Measurements from ENCODE around the gene JAK3. TPM values are rescaled to one million over a fixed set of nuclear protein-coding genes. Genes with fewer than 3 reads are reported as not detected.

JAK3 gene
- total RNA-seq, 4 donors from 2014 or later, result 1.0 to 4.0 (median 1.7) TPM

- H3K27ac ChIP-seq, result no peak overlapping the region
- TF ChIP-seq POLR2A (IDR thresholded peaks at IDR 0.05) (no peak), CTCF (IDR thresholded peaks at IDR 0.05) (no peak), POLR2AphosphoS5 (IDR thresholded peaks at IDR 0.05) (no peak), EP300 (IDR thresholded peaks at IDR 0.05) (no peak)
- H3K27me3 ChIP-seq, result peaks cover 69% of the 10 kb centered on the region
- no peak for DNase-seq (ENCODE audit: low spot score in 2 of 2)
- peak overlapping the region; percentile 36 for H3K4me3 ChIP-seq
- WGBS, result 15% methylated on average over 35 of the region's 63 CpGs
- peaks cover 26% of the 10 kb centered on the region for H3K4me1 ChIP-seq
- no peaks in the 10 kb centered on the region for H3K36me3 ChIP-seq
- H3K9me3 ChIP-seq, result no peaks in the 10 kb centered on the region
Measured at GRCh38 chr19:17873786-17874757, 26.3 kb upstream of the JAK3 start.

- Histone ChIP-seq H3K4me1 (peaks cover 26% of the 10 kb centered on the region), H3K9me3 (no peaks in the 10 kb centered on the region), H3K4me3 (peak overlapping the region; percentile 19), H3K27me3 (peaks cover 66% of the 10 kb centered on the region), H3K36me3 (no peaks in the 10 kb centered on the region), H3K27ac (no peak overlapping the region)
- no peak for TF ChIP-seq CTCF (IDR thresholded peaks at IDR 0.05)
- TF ChIP-seq POLR2A (IDR thresholded peaks at IDR 0.05), result no peak
- no peak for TF ChIP-seq EP300 (IDR thresholded peaks at IDR 0.05)
- no peak for TF ChIP-seq POLR2AphosphoS5 (IDR thresholded peaks at IDR 0.05)
- WGBS, result 5% methylated on average over 21 of the region's 61 CpGs
- DNase-seq (ENCODE audit: low spot score in 2 of 2), result no peak
Measured at GRCh38 chr19:17872251-17873001, 24.6 kb upstream of the JAK3 start.

- TF ChIP-seq EP300 (IDR thresholded peaks at IDR 0.05), result no peak
- TF ChIP-seq POLR2A (IDR thresholded peaks at IDR 0.05), result no peak
- no peak for TF ChIP-seq CTCF (IDR thresholded peaks at IDR 0.05)
- no peak for TF ChIP-seq POLR2AphosphoS5 (IDR thresholded peaks at IDR 0.05)
- Histone ChIP-seq H3K27me3 (peaks cover 66% of the 10 kb centered on the region), H3K9me3 (no peaks in the 10 kb centered on the region), H3K36me3 (no peaks in the 10 kb centered on the region), H3K27ac (no peak within 1 kb of the TSS), H3K4me1 (peaks cover 26% of the 10 kb centered on the region), H3K4me3 (peak within 1 kb of the TSS; percentile 19)
- no peak for DNase-seq (ENCODE audit: low spot score in 2 of 2)
- 5% methylated on average over 13 of the region's 26 CpGs for WGBS
Measured at GRCh38 chr19:17871878-17872250, 24.1 kb upstream of the JAK3 start, which contains the start of gene SLC5A5. Gene SLC5A5 (plus strand): TSS chr19:17871945. CDS start chr19:17872320, 375 bp downstream.

- Histone ChIP-seq H3K27me3 (peaks cover 61% of the 10 kb centered on the region), H3K27ac (no peak overlapping the region)
- WGBS, result 63% methylated on average over 9 of the region's 10 CpGs
Measured at GRCh38 chr19:17871032-17871877, 23.5 kb upstream of the JAK3 start.

More at GRCh38 chr19:17871032-17871877, 23.5 kb upstream of the JAK3 start:
- Histone ChIP-seq H3K4me1 (peaks cover 26% of the 10 kb centered on the region), H3K9me3 (no peaks in the 10 kb centered on the region), H3K36me3 (no peaks in the 10 kb centered on the region), H3K4me3 (no peak overlapping the region)
- TF ChIP-seq CTCF (IDR thresholded peaks at IDR 0.05), result no peak
- TF ChIP-seq EP300 (IDR thresholded peaks at IDR 0.05), result no peak
- TF ChIP-seq POLR2A (IDR thresholded peaks at IDR 0.05), result no peak
- TF ChIP-seq POLR2AphosphoS5 (IDR thresholded peaks at IDR 0.05), result no peak
- no peak for DNase-seq (ENCODE audit: low spot score in 2 of 2)

All from suprapubic skin (tissue), 4 donors.